Esophagus muscularis mucosa (tissue), 4 donors: ENCODE measurements around the gene ACIN1. TPM values are rescaled to one million over a fixed set of nuclear protein-coding genes. Genes with fewer than 3 reads are reported as not detected.

Experiments
- DNase-seq: peaks from one replicate; pipeline ENCODE4 v3.0.0-alpha.2; 2017; ENCODE audit errors: extremely low spot score
- H3K27ac ChIP-seq, 4 donors: fragments of 200-600 bp; sonication (generic); replicated peaks in 1 of 4; 1 replicate in 3 of 4; 2 replicates in 1 of 4; pipeline ENCODE4 v1.5.1; 2016 to 2019; ENCODE audit warnings: mild to moderate bottlenecking in 1 of 4
- H3K27me3 ChIP-seq, 4 donors: fragments of 200-600 bp; sonication (generic); one replicate each; pipeline versions ENCODE4 v1.5.1 to v1.6.0; 2016 to 2019
- H3K36me3 ChIP-seq, 4 donors: fragments of 200-600 bp; sonication (generic); one replicate each; pipeline ENCODE4 v1.5.1; 2016 to 2019
- H3K4me1 ChIP-seq, 4 donors: fragments of 200-600 bp; sonication (generic); one replicate each; pipeline ENCODE4 v1.5.1; 2016 to 2019
- H3K4me3 ChIP-seq, 4 donors: fragments of 200-600 bp; sonication (generic); 1 replicate in 2 of 4; 2 replicates in 2 of 4; pipeline ENCODE4 v1.5.1; 2016 to 2019; ENCODE audit warnings: mild to moderate bottlenecking in 4 of 4, moderate library complexity in 1 of 4
- H3K9me3 ChIP-seq, 4 donors: fragments of 200-600 bp; sonication (generic); 1 replicate in 3 of 4; 2 replicates in 1 of 4; pipeline ENCODE4 v1.5.1; 2016 to 2019
- CTCF ChIP-seq, 3 experiments: fragments of 200-600 bp in 2 of 3; fragments of 450-650 bp in 1 of 3; sonication (generic) in 2 of 3; IDR thresholded peaks; one replicate each; pipeline ENCODE4 v1.5.1; 2017 to 2019; ENCODE audit warnings: antibody characterized with exemption in 3 of 3, mild to moderate bottlenecking in 2 of 3, moderate library complexity in 1 of 3
- EP300 ChIP-seq: sonication (generic); formaldehyde crosslinking; IDR thresholded peaks from one replicate; pipeline ENCODE4 v1.6.1; 2017; ENCODE audit warnings: antibody characterized with exemption
- POLR2A ChIP-seq: fragments of 450-650 bp; IDR thresholded peaks from one replicate; pipeline ENCODE4 v1.6.1; 2017; ENCODE audit warnings: antibody characterized with exemption, moderate library complexity, mild to moderate bottlenecking, low read depth
- POLR2AphosphoS5 ChIP-seq, 2 donors: sonication (generic); formaldehyde crosslinking; IDR thresholded peaks; one replicate each; pipeline ENCODE4 v1.6.1; 2017; ENCODE audit warnings: antibody characterized with exemption in 2 of 2
- WGBS: methylation state at CpG from one replicate; pipeline ENCODE4 v1.1.5; 2018; 5-methylcytosine and 5-hydroxymethylcytosine counted together
- intact Hi-C: fragments of 100-400 bp; cut with DNase I; formaldehyde crosslinking; loops from one replicate; pipeline ENCODE4 v1.15.1; 2023
- total RNA-seq, 4 donors: library from RNA; depleted of rRNA; stranded (reverse); fragments of >200 nt; gene quantifications; one replicate each; pipeline versions ENCODE4 v1.1.0 to v1.2.1, GENCODE V29; 2016

Gene ACIN1
- total RNA-seq, 4 donors from 2014 or later = 60.1 to 101 (median 89.5) TPM

DNA sequence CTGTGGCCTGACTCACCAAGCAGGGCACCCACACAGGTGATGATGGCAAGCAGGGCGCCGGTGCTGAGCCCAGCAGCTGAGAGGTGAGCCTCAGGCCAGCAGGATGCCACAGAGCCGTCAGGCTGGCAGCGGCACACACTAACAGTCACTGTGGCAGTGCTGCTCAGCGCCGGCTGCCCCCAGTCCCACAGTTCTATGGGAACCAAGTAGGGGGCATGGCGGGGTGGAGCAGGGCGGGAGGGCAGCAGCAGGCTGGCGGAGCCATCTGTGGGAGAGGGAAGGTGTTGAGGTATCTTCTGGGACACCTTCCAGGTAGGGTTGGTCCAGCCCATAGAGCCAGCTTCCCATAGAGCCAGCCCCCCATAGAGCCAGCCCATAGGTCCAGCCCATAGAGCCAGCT, 45.9 kb downstream of the ACIN1 start:
- Histone ChIP-seq H3K36me3 (no peaks in the 10 kb centered on the region), H3K9me3 (no peaks in the 10 kb centered on the region), H3K4me3 (no peak overlapping the region), H3K27ac (no peak overlapping the region), H3K27me3 (peaks cover 0 to 6% (median 0%) of the 10 kb centered on the region in 4 donors), H3K4me1 (peaks cover 0 to 9% (median 2%) of the 10 kb centered on the region in 4 donors)
- DNase-seq = no peak
- intact Hi-C loops = no loop called here
- TF ChIP-seq POLR2AphosphoS5 (IDR thresholded peaks at IDR 0.05) = no peak
- TF ChIP-seq CTCF (IDR thresholded peaks at IDR 0.05) = no peak
- TF ChIP-seq EP300 = no peak
- WGBS = no CpG with 5 or more reads among the region's 9 CpGs

DNA sequence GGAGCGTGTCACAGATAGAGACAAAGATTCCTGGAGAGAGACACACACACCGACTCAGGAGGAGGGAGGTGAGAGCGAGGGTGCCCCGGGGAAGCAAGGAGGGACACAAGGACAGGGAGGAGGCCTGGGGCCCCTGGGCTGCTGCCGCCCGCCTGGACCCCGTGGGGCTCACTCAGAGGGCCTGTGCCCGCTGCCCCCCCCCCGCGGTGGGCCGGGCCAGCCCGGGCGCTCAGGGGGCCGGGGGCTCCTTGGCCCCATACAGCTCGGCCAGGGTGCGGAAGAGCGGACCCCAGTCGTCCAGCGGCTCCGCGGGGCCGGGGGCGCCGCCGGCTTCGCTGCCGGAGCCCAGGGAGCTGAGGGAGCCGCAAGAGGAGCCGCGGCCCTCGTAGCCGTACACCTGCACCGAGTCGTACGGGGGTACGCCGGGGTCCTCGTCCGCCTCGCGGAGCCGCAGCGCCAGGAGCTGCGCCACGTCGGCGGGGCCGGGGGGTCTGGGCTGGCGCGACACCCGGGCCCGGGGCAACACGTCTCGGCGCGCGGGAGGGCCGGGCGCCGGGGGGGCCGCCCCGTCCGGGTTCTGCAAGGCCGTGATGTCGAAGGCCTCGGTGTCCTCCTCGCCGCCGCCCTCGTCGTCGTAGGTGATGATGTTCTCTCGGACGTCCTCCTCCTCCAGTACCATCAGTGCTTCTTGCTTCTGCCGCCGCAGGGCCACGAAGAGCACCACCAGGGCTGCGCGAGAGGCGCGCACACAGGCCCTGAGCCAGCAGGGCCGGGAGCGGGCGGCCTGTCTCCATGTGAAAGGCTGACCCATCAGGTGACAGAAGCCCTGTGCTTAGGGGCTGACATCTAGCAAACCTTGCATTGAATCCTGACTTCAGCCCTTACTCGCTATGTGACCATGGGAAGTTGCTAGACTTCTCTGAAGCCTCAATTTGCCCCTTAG, 46.9 kb downstream of the ACIN1 start:
- WGBS = 66% methylated on average over 19 of the region's 85 CpGs
- intact Hi-C loops = no loop called here
- Histone ChIP-seq H3K4me1 (peaks cover 0 to 9% (median 2%) of the 10 kb centered on the region in 4 donors), H3K36me3 (no peaks in the 10 kb centered on the region), H3K27me3 (peaks cover 0 to 6% (median 0%) of the 10 kb centered on the region in 4 donors), H3K27ac (no peak overlapping the region), H3K4me3 (peak overlapping the region in 1 of 4 donors; percentile 12), H3K9me3 (no peaks in the 10 kb centered on the region)
- no peak for DNase-seq
- TF ChIP-seq POLR2AphosphoS5 (IDR thresholded peaks at IDR 0.05) (no peak), EP300 (no peak), POLR2A (no peak), CTCF (IDR thresholded peaks at IDR 0.05) (no peak)

GRCh38 chr14:23047034-23047634, 47.8 kb downstream of the ACIN1 start:
- intact Hi-C loops = no loop called here
- H3K4me1 ChIP-seq = peaks cover 0 to 9% (median 2%) of the 10 kb centered on the region in 4 donors
- H3K4me3 ChIP-seq = no peak overlapping the region
- 63% methylated on average over 6 of the region's 6 CpGs for WGBS
- peaks cover 0 to 6% (median 0%) of the 10 kb centered on the region in 4 donors for H3K27me3 ChIP-seq
- H3K27ac ChIP-seq = no peak overlapping the region
- no peaks in the 10 kb centered on the region for H3K9me3 ChIP-seq
- DNase-seq = no peak
- TF ChIP-seq POLR2AphosphoS5 (IDR thresholded peaks at IDR 0.05) (no peak), EP300 (no peak), CTCF (IDR thresholded peaks at IDR 0.05) (no peak), POLR2A (no peak)
- no peaks in the 10 kb centered on the region for H3K36me3 ChIP-seq

DNA sequence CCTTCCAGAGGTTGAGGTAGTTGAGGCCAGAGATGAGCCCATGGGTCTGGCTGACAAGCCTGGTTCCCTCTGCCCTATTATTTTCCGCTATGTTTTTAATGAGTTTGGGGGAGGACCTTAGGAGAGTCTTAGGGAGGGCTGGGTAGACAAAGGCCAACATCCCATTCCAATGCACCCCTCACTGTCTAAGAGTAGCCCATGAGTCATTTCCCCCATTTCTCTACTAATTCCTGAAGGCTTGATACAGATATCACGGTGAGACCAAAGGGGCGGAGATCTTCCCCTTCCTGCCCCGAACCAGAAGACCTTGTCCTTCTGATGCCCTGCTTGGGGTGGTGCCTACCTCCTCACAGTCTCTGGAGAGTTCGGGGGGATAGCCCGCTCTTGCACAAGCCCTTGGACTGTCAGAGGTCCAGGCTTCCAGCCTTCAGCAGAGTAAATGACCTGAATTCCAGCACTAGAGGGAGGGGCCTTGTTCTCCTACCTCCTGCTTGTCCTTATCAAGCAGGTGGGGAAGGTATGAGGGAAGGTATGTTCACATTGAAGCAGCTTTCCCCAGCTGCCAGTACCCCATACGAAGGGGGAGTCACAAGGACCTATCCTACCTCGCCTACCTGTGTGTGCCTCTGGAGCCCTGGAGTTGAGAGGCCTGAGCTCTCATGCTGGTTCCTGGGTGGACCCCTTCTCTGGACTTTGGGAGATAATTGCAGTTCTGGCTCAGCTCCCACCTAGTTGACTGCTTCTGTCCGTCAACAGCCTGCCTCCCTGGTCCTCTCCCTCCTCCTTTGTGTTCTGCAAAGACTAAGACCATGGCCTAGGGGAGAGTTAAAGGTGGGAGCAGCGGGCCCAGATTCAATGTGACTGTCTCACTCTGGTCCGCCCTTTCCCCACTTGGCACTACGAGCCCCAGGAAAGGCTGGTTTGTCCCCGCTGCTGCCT, 49.2 kb downstream of the ACIN1 start:
- peaks cover 0 to 6% (median 0%) of the 10 kb centered on the region in 4 donors for H3K27me3 ChIP-seq
- WGBS = 82% methylated on average over 13 of the region's 13 CpGs
- H3K4me1 ChIP-seq = peaks cover 0 to 9% (median 2%) of the 10 kb centered on the region in 4 donors
- H3K36me3 ChIP-seq = no peaks in the 10 kb centered on the region
- TF ChIP-seq POLR2AphosphoS5 (IDR thresholded peaks at IDR 0.05) = no peak
- TF ChIP-seq CTCF (IDR thresholded peaks at IDR 0.05) = no peak
- TF ChIP-seq POLR2A = no peak
- no peak for TF ChIP-seq EP300
- H3K4me3 ChIP-seq = no peak overlapping the region
- intact Hi-C loops = no loop called here
- no peaks in the 10 kb centered on the region for H3K9me3 ChIP-seq
- H3K27ac ChIP-seq = peak overlapping the region in 1 of 4 donors; percentile 8
- DNase-seq = no peak
